HG03196 (cell line): ENCODE measurements around the gene PEA15.

Experiments used
- ATAC-seq: cut with Tn5 transposase; IDR thresholded peaks from one replicate; pipeline ENCODE4 v1.9.1; 2021; ENCODE audit not compliant: unreplicated experiment

PEA15 gene

GRCh38 chr1:160236806-160237205 lies 31.6 kb downstream of the PEA15 start:
- no peak for ATAC-seq

- ATAC-seq = no peak
Measured at GRCh38 chr1:160237558-160237957, 32.4 kb downstream of the PEA15 start.

DNA sequence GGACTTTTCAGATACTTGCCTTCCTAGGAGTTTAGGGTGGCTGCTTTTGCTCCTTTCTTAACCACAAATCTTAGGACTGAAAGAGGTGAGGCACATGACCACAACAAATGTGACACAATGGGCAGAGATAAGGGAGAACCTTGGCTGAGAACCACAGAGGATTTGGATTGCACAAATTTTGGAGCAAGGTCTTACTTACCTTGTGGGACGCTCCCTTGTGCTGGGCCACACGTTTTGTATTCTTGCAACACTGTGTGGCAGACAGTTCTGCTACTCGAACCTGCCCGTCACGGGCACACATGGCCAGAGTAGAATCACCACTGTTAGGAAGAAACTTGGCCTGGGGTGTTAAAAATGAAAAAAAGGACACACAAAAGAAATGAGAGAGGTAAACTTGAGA lies 33.2 kb downstream of the PEA15 start:
- ATAC-seq = no peak

DNA sequence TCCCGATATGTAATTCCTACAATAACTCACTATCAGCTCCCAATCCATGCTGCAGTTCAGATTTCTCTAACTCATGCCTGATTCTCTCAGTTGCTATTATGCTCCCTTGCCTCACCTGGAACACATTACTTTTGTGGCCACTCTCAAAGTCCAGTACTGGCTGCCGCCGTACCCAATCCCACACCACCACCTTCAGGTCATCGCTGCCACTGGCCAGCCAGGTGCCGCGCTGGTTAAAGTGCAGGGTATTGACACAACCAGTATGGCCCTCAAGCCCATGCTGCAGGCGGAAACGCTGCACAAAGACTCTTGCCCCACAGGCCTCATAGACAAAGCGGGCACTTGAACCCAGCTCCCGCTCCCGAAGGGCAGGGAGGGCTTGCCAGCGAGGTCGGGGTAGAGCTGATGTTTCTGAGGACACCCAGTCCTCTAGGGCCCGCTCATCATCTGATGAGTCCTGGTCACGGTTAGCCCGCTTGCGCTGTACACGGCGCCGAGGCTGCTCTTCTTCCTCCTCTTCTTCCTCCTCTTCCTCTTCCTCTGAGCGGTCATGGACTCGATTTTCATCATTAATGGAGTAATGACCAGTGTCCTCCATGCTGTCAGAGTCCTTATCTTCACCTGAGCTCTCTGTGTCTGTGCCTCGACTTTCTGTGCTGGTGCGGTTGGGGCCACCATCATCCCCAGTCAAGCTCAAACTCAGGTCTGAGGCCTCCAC lies 34.6 kb downstream of the PEA15 start:
- ATAC-seq = no peak

DNA sequence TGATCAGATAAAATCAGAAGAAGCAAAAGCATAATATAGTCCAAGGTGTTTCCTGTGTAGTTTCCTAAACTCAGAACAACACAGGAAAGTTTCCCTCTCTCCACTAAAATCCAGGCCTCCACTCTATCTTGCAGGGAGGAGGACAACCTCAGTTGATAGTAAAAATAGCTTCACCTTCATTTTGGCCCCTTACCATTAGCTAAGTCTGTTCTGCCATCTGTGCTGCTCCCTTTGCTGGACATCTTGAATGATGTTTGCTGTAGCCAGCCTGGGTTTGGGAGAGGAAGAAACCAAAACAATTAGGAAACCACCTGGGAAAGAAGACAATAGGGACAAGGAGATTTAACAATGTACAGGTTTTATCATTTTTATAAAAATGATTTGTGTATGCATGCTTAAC lies 38.6 kb downstream of the PEA15 start:
- no peak for ATAC-seq

GRCh38 chr1:160244209-160244608 lies 39.0 kb downstream of the PEA15 start:
- no peak for ATAC-seq

DNA sequence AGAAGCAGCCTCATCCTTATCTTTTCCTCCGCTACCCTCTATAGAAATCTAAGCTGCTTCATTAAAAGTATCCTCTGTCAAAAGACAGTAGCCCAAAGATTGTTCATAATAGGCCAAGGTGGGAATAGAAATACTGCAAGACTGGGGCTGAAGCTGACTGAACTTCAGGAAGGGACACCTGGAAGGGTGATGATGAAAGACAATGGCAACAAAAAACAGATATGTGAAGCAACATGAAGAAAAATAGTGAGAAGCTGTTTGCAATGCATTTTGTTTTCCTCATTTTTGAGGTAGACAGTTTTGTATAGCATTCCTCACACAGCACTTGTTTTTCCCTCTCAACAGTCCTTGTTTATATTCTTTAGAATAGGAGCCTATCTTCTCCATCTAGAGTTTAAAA lies 40.2 kb downstream of the PEA15 start:
- no peak for ATAC-seq

- ATAC-seq = no peak
Measured at GRCh38 chr1:160247053-160247452, 41.9 kb downstream of the PEA15 start.

DNA sequence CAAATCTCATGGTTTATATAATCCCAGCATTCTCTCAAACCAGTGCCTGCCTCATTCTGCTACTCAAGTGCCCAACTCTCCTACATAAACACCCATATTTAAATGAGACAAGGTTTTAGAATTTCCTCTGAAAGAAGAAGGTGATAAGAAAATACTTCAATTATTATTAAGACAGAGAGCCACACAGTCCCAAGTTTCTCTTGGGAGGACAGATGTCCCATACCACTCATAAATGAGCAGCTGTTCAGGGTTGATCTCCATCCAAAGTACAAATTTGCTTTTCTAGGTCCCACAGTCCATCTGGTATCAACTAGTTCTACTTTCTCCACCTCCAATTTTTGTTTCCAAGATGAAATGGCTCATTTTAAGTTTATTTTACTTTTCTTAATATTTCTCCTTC lies 45.8 kb downstream of the PEA15 start:
- ATAC-seq = no peak

GRCh38 chr1:160251687-160252526 lies 46.7 kb downstream of the PEA15 start:
- ATAC-seq = peak; percentile 77

- no peak for ATAC-seq
Measured at GRCh38 chr1:160255781-160256300, 50.7 kb downstream of the PEA15 start.

GRCh38 chr1:160256396-160257046 lies 51.3 kb downstream of the PEA15 start:
- ATAC-seq = no peak

- no peak for ATAC-seq
Measured at GRCh38 chr1:160257411-160258015, 52.3 kb downstream of the PEA15 start.

DNA sequence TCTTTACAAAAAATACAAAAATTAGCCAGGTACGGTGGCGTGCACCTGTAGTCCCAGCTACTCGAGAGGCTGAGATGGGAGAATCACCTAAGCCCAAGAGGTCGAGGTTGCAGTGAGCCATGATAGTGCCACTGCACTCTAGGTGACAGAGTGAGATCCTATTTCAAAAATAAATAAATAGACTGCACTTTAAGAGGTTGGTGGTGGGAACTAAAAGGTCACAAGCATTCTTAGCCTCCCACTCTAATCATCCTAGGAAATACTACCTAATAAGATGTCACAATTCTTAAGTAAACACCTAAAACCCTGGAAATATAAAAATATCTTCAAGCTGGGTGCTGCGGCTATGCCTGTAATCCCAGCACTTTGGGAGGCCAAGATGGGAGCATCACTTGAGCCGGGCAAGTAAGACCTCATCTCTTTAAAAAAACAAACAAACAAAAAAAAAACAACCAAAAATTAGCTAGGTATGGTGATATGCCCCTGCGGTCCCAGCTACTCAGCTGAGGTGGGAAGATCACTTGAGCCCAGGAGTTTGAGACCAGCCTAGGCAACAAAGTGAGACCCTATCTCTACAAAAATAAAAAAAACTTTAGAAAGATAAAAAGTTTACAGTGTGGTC lies 53.1 kb downstream of the PEA15 start:
- ATAC-seq = no peak

DNA sequence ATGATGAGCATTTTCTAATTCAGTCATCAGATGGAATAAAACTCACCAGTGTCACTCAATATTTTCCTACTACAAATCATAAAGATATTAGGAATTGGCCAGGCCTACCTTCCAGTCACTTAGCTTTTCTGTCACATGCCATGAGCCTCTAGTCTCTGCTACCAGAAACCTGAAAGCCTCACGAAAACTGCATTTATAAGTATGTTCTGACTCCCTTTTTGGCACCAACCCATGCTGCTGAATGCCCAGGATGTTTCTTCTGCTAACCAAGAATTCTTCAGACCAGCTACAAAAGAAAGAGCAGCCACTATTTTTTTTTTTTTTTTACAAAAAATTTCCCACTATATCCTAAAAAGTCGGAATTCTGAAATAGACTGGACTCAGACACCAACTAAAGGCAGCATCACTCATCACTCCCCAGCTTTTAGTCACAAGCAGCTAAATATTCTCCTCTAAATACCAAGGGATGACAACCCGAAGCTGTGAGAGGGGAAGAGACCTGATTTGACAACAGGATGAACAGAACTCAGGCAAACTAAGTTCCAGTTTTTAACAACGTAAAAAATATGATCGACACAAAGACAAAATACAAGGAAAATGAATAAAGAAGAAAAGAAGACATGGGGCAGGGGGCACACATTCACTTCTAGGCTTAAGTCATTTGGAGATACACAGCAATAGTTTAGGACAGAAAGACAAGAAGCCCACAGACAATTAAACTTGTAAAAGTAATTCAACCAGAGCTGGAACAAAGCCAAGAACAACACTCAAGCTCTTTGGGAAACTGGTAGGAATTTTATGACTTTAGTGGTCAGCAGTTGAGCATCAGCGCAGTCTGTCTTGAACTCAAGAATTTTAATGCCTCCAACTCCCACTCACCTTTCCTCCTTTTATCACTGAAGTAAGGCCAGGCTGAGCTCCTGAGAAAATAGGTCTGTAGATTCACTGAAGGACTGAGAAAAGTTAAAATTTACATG lies 55.5 kb downstream of the PEA15 start:
- no peak for ATAC-seq

DNA sequence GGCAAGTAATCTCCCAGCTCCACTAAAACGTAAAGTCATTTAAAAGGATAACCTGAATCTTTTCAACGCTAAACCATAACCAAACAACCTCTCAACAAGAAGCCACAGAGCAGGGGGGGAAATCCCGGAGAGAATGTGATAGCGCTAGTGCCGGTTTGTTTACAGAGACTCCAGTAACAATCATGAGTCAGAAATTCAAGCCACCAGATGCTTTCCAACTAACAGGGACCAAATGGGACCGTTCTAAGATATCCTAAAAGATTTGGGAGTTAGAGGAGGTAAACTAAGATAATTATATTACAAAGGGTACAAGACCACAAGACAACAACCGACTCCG lies 56.3 kb downstream of the PEA15 start:
- ATAC-seq = peak; percentile 28

- peak; percentile 87 for ATAC-seq
Measured at GRCh38 chr1:160261893-160262794, 57.0 kb downstream of the PEA15 start, which contains the start of gene DCAF8. Gene DCAF8, minus strand, starts transcription at chr1:160262549. Its CDS starts 18,541 bp downstream, at chr1:160244008.

GRCh38 chr1:160264795-160265307 lies 59.7 kb downstream of the PEA15 start:
- ATAC-seq = no peak
